ENCODE measurements around the gene DOK7. TPM values are rescaled to one million over a fixed set of nuclear protein-coding genes. Genes with fewer than 3 reads are reported as not detected.

DOK7 gene
- total and polyA plus RNA-seq, 7 donors, result 0.85 to 1.9 (median 1.2) TPM; not detected in 4

DNA sequence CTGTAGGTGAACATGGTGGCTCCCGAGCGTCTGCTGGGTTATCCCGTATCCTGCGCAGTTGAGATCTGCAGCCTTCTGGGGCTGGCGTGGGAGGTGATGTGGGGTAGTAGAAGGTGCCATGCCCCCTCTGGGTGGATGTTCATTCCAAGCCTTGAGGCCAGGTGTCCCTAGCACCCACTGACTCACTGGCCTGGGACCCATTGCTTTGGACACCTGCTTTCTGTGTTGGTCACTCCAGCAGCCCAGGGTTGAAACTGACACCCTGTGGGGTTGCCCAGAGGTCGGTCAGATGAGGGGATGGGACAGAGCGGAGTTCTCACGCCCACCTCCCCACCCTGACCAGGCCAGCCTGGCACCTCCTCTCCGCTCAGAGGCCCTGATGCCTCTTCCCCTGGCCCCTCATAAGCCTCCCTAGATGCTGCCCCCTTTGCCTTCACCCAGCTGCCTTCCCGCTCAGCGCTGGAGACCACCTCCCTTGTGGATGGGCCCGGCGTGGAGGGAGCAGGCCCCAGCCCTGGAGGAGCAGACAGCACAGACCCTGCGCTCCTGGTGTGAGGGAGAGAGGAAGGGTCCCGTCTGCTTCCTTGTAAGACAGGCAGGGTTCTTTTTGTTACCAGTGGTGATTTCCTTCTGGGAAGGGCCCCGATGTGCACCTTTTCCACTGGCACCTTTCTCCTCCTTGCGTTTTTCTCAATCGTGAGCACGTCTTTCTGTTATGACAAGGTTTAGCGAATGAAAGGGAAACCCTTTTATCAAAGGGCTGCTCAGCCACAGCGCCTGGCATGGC is 2.0 kb downstream of the DOK7 start:
- no peak for TF ChIP-seq POLR2AphosphoS5 (IDR thresholded peaks at IDR 0.05)
- WGBS, 2 donors, result 94% methylated on average over 21 of the region's 21 CpGs
- intact Hi-C loops (cut with DNase I), result no loop called here
- Histone ChIP-seq H3K27me3 (peaks cover 9 to 47% (median 9%) of the 10 kb centered on the region in 3 donors), H3K4me1 (peaks cover 0 to 24% (median 17%) of the 10 kb centered on the region in 4 donors), H3K27ac (no peak overlapping the region), H3K4me3 (no peak overlapping the region), H3K36me3 (no peaks in the 10 kb centered on the region), H3K9me3 (no peaks in the 10 kb centered on the region)
- no peak for DNase-seq

DNA sequence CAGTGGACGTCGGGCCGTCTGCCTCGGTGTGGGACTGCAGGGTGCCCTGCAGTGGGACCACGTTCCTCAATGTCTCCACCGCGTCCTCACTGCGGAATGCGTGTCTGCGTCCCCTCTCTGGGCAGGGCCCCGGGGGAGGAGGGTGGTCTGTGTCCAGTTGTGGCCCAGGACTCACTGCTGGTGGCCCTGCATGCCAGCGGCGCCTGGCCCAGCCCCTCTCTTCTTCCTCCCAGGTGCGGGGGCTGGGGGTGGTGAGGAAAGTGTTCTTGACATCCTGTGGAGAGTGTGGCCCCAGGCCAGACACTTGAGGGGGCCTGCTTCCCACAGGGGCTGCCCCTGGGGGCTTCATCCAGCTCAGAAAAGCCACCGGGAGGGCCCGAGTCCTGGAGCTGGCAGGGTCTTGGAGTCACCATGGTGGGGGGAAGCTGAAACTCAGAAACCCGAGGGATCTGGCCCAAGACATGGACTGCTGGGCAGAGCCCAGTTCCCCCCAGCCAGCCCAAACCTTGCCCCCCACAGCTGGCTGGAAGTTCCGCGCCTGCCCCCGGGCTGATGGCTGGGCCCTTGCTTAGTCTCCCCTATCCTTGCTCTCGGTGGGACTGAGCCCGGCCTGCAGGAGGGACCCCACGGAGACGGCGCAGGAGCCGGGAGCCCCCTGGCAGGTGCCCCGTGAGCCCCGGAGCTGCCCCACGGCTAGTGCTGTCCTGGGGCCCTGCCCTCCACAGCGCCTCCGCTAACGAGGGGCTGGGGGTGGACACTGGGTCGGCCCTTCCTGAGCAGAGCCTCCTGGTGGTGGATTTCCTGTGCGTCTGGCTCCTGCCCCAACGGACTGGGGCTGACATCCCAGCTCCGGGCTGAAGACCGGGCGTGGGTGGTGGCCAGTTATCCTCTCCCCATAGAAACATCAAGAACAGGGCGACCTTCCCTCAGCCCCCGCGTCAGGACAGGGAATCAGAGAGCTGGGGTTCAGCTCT is 2.9 kb downstream of the DOK7 start:
- intact Hi-C loops (cut with DNase I), result no loop called here
- no peak overlapping the region for H3K27ac ChIP-seq
- TF ChIP-seq EP300 (IDR thresholded peaks at IDR 0.05) (no peak), POLR2A (IDR thresholded peaks at IDR 0.05) (no peak), POLR2AphosphoS5 (IDR thresholded peaks at IDR 0.05) (no peak)
- TF ChIP-seq, protein P1, sequence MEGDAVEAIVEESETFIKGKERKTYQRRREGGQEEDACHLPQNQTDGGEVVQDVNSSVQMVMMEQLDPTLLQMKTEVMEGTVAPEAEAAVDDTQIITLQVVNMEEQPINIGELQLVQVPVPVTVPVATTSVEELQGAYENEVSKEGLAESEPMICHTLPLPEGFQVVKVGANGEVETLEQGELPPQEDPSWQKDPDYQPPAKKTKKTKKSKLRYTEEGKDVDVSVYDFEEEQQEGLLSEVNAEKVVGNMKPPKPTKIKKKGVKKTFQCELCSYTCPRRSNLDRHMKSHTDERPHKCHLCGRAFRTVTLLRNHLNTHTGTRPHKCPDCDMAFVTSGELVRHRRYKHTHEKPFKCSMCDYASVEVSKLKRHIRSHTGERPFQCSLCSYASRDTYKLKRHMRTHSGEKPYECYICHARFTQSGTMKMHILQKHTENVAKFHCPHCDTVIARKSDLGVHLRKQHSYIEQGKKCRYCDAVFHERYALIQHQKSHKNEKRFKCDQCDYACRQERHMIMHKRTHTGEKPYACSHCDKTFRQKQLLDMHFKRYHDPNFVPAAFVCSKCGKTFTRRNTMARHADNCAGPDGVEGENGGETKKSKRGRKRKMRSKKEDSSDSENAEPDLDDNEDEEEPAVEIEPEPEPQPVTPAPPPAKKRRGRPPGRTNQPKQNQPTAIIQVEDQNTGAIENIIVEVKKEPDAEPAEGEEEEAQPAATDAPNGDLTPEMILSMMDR (IDR thresholded peaks at IDR 0.05), result no peak
- no peak overlapping the region for H3K4me3 ChIP-seq
- H3K36me3 ChIP-seq, result no peaks in the 10 kb centered on the region
- H3K27me3 ChIP-seq, result peaks cover 9 to 47% (median 9%) of the 10 kb centered on the region in 3 donors
- no peaks in the 10 kb centered on the region for H3K9me3 ChIP-seq
- DNase-seq, result no peak
- 77 to 81% methylated on average over 41 of the region's 41 CpGs for WGBS, 2 donors
- H3K4me1 ChIP-seq, result peaks cover 0 to 24% (median 17%) of the 10 kb centered on the region in 4 donors

- Histone ChIP-seq H3K27ac (no peak overlapping the region), H3K4me1 (peaks cover 0 to 18% (median 14%) of the 10 kb centered on the region in 4 donors), H3K9me3 (no peaks in the 10 kb centered on the region), H3K27me3 (peaks cover 9 to 44% (median 9%) of the 10 kb centered on the region in 3 donors), H3K4me3 (no peak overlapping the region), H3K36me3 (no peaks in the 10 kb centered on the region)
- TF ChIP-seq POLR2AphosphoS5 (IDR thresholded peaks at IDR 0.05) (no peak), POLR2A (IDR thresholded peaks at IDR 0.05) (no peak), EP300 (IDR thresholded peaks at IDR 0.05) (no peak)
- TF ChIP-seq, protein P1 (IDR thresholded peaks at IDR 0.05), result no peak
- no peak for DNase-seq
- 81 to 87% methylated on average over 40 of the region's 40 CpGs for WGBS, 2 donors
- intact Hi-C loops (cut with DNase I), result no loop called here
Observed at GRCh38 chr4:3466691-3467600, 3.8 kb downstream of the DOK7 start.

DNA sequence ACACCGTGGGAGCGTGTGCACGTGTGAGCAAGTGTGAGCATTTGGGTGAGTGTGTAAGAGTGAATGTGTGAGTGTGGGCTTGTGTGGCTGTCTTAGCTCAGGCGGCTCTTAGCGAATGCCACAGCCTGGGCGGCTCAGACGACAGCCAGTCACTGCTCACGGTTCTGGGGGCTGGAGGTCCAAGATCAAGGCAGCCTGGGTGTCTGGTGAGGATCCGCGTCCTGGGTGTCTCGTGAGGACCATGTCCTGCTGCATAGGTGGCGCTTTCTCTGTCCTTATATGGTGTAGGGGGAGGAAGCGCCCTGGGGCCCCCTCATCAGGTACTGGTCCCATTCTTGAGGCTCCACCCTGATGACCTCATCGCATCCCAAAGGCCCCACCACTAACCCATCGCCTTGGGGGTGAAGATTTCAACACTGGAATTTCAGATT is 4.5 kb downstream of the DOK7 start:
- TF ChIP-seq EP300 (IDR thresholded peaks at IDR 0.05) (no peak), POLR2AphosphoS5 (IDR thresholded peaks at IDR 0.05) (no peak), POLR2A (IDR thresholded peaks at IDR 0.05) (no peak)
- TF ChIP-seq, protein P1 (IDR thresholded peaks at IDR 0.05), result no peak
- H3K27me3 ChIP-seq, result peaks cover 9 to 38% (median 9%) of the 10 kb centered on the region in 3 donors
- intact Hi-C loops (cut with DNase I), result no loop called here

More for the DNA sequence above, 4.5 kb downstream of the DOK7 start:
- Histone ChIP-seq H3K9me3 (no peaks in the 10 kb centered on the region), H3K36me3 (no peaks in the 10 kb centered on the region), H3K4me3 (no peak overlapping the region), H3K27ac (no peak overlapping the region), H3K4me1 (peaks cover 0 to 13% (median 12%) of the 10 kb centered on the region in 4 donors)
- no peak for DNase-seq
- WGBS, 2 donors, result 84 to 85% methylated on average over 15 of the region's 15 CpGs

Data from sigmoid colon (tissue), 7 donors.